ENCODE results near the gene SCAMP1. TPM values are rescaled to one million over a fixed set of nuclear protein-coding genes. Genes with fewer than 3 reads are reported as not detected.

Gene SCAMP1
- total RNA-seq, 1 donor from 2014 or later = 45.0 TPM

DNA sequence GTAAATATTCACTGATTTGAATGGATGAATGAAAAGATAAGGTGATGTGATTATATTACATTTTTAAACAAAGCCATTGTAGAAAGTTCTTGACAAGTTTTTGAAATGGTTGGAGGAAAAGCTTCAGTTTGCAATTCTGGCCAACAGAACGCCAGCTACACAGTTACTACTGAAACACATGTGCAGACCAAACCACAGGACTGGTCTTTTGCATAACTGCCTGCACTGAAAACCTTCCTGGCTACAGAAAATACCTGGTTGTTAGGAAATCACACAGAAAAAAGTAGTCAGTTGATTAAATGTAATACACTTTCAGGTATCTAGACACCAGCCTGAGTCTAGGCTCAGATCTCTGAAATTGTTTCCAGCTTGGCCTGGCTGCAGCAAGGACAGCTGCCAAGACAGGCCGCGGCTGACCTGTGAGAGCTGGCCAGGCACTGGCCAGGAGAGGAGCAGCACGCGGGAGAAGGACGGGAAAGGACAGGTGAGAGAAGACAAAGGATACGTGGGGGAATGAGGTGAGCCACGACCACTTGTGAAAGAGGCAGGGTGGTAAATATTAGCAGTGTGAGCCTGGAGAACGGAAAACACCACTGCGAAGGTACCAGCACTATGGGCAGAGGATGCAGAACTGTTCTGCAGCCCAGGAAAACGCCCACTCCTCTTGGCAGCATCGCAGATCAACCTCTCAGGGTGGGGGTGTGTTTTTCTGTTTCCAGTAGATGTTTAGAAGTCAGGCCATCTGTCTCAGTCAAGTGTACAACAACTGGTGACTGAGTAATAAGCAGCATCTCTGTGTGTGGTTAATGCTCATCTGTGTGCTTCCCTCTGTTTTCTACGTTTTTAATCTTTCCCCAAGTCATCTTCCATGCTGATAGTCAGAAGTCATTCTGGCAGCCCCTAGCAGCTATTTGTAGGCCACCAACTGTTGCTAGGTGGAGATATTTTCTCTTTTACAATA, 137.4 kb downstream of the SCAMP1 start:
- Mint-ChIP-seq H3K9me3 (ENCODE audit: unreplicated experiment) (no peaks in the 10 kb centered on the region), H3K4me3 (ENCODE audit: unreplicated experiment) (no peak overlapping the region), H3K4me1 (ENCODE audit: unreplicated experiment) (peaks cover 87% of the 10 kb centered on the region), H3K27me3 (ENCODE audit: unreplicated experiment) (no peaks in the 10 kb centered on the region), H3K36me3 (ENCODE audit: unreplicated experiment) (peaks cover 27% of the 10 kb centered on the region), H3K27ac (ENCODE audit: unreplicated experiment) (peak overlapping the region; percentile 78)
- TF ChIP-seq, protein P1, sequence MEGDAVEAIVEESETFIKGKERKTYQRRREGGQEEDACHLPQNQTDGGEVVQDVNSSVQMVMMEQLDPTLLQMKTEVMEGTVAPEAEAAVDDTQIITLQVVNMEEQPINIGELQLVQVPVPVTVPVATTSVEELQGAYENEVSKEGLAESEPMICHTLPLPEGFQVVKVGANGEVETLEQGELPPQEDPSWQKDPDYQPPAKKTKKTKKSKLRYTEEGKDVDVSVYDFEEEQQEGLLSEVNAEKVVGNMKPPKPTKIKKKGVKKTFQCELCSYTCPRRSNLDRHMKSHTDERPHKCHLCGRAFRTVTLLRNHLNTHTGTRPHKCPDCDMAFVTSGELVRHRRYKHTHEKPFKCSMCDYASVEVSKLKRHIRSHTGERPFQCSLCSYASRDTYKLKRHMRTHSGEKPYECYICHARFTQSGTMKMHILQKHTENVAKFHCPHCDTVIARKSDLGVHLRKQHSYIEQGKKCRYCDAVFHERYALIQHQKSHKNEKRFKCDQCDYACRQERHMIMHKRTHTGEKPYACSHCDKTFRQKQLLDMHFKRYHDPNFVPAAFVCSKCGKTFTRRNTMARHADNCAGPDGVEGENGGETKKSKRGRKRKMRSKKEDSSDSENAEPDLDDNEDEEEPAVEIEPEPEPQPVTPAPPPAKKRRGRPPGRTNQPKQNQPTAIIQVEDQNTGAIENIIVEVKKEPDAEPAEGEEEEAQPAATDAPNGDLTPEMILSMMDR (IDR thresholded peaks at IDR 0.05) = no peak
- no peak for DNase-seq (ENCODE audit: extremely low spot score, unreplicated experiment)

DNA sequence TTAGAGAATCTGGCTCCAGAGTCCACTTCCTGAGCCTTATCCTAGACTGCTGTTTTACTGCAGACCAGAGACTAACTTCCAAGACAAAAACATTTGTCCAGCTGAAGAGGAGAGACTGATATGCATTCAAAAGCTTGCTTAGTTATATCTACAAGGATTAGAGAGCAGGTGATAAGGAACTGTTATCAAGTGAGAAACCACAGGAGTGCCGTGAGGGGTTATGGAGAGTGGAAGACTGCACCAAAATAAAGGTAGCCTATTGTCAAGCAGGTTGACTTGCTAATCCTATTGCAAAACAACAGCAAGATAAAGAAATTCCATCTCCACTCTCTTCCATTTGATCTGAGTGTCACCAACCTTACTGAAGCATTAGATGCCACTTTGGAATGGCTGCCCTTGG, 139.1 kb downstream of the SCAMP1 start:
- Mint-ChIP-seq H3K9me3 (ENCODE audit: unreplicated experiment) (no peaks in the 10 kb centered on the region), H3K36me3 (ENCODE audit: unreplicated experiment) (peaks cover 19% of the 10 kb centered on the region), H3K4me3 (ENCODE audit: unreplicated experiment) (no peak overlapping the region), H3K4me1 (ENCODE audit: unreplicated experiment) (peaks cover 93% of the 10 kb centered on the region), H3K27me3 (ENCODE audit: unreplicated experiment) (no peaks in the 10 kb centered on the region), H3K27ac (ENCODE audit: unreplicated experiment) (no peak overlapping the region)
- TF ChIP-seq, protein P1 (IDR thresholded peaks at IDR 0.05) = no peak
- DNase-seq (ENCODE audit: extremely low spot score, unreplicated experiment) = no peak

DNA sequence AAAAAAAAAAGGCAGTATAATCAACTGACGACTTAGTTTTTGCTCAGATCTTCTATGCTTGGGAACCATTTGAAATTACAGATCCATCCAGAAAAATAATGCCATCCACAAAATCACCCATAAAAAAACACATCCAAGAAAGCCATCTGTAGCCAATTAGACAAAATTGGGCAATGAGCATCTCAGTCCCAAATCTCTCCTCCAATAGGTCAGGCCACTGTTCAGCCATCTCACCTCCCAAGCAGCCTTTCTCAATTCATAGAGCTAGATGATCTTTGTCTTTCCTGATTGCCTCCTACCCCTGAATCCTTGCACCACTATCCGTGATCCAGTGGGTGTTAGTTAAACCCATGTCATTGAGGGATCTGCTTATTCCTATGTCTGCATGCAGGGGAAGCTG, 139.6 kb downstream of the SCAMP1 start:
- no peak overlapping the region for H3K27ac Mint-ChIP-seq (ENCODE audit: unreplicated experiment)
- H3K27me3 Mint-ChIP-seq (ENCODE audit: unreplicated experiment) = no peaks in the 10 kb centered on the region
- TF ChIP-seq, protein P1 (IDR thresholded peaks at IDR 0.05) = no peak
- H3K4me1 Mint-ChIP-seq (ENCODE audit: unreplicated experiment) = peaks cover 96% of the 10 kb centered on the region
- no peaks in the 10 kb centered on the region for H3K9me3 Mint-ChIP-seq (ENCODE audit: unreplicated experiment)
- DNase-seq (ENCODE audit: extremely low spot score, unreplicated experiment) = no peak
- H3K36me3 Mint-ChIP-seq (ENCODE audit: unreplicated experiment) = peaks cover 17% of the 10 kb centered on the region
- no peak overlapping the region for H3K4me3 Mint-ChIP-seq (ENCODE audit: unreplicated experiment)

DNA sequence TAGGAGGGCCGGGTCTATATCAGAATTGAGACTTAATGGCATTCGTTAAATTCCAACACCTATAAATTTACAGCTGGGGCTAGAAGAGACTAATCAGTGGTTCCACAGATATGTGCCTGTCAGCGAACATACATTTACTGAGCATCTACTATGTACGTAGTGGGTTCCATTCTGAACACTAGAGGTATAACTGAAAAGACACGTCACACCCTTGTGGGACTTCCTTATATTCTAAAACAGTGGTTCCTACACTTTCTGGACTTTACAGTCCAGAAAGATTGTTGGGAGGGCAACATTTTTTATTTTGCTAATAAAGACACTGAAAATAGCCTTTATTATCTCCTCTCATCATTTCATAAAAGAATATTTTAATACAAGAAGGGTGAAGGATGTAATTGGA, 140.5 kb downstream of the SCAMP1 start:
- Mint-ChIP-seq H3K36me3 (ENCODE audit: unreplicated experiment) (peaks cover 17% of the 10 kb centered on the region), H3K4me1 (ENCODE audit: unreplicated experiment) (peaks cover 96% of the 10 kb centered on the region), H3K9me3 (ENCODE audit: unreplicated experiment) (no peaks in the 10 kb centered on the region), H3K27me3 (ENCODE audit: unreplicated experiment) (no peaks in the 10 kb centered on the region), H3K27ac (ENCODE audit: unreplicated experiment) (peak overlapping the region; percentile 83), H3K4me3 (ENCODE audit: unreplicated experiment) (no peak overlapping the region)
- no peak for DNase-seq (ENCODE audit: extremely low spot score, unreplicated experiment)
- TF ChIP-seq, protein P1 (IDR thresholded peaks at IDR 0.05) = no peak
